Measurements from ENCODE around the gene DUOXA2.

DUOXA2 gene

DNA sequence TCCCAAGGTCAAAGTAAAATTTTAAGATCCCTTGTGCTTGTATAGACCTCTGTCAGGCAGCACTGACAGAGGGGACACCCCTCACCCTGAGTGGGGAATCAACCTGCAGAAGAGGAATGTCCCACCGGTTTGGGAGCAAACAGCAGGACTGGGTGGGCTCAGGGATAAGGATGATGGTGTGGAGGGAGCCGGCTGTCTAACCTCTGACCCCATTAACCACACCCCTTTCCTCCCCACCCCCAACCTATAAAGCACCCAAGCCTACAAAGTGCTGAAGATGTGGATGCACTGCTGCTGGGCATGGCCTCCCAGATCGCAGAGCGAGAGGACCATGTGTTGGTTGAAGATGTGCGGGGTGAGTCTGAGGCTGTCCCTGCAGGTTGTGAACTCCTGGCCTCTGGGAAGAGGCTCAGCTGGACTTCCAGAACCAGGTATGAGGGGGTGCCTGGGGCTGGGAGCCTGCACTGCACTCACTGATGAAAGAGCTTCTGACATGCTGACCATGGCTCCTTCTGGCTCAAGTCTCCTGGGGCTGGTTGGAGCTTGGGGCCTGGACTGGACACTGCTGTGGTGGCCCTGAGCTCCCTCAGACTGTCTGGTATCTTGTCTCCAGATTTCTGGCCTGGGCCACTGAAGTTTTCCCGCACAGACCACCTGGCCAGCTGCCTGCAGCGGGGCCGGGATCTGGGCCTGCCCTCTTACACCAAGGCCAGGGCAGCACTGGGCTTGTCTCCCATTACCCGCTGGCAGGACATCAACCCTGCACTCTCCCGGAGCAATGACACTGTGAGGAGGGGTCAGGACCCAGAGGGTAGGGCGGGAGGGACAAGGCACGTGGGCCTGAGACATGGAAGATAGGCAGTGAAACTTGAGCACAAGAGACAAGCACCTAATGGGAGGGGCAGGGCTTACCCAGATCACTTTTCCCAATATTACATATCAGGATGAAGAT lies 25.0 kb downstream of the DUOXA2 start:
- no peak for DNase-seq

DNA sequence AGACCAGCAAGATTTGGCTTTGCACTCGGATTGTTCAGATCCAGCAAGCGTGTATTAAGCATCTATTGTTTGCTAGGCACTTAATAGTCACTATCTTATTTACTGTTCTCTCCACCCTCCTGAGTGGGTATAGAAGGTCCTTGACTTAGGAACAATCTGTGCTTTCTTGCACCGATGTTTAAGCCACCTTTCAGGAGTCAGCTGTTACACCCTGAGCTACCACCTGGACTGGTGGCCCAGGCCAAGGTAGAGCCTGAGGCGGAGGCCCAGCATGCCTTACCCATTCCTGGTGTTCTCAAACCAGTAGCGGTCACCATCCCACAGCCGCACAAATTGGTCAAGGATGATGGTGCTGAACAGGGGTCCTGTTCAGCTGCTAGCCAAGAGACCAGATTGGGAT lies 25.6 kb downstream of the DUOXA2 start:
- no peak for DNase-seq

DNA sequence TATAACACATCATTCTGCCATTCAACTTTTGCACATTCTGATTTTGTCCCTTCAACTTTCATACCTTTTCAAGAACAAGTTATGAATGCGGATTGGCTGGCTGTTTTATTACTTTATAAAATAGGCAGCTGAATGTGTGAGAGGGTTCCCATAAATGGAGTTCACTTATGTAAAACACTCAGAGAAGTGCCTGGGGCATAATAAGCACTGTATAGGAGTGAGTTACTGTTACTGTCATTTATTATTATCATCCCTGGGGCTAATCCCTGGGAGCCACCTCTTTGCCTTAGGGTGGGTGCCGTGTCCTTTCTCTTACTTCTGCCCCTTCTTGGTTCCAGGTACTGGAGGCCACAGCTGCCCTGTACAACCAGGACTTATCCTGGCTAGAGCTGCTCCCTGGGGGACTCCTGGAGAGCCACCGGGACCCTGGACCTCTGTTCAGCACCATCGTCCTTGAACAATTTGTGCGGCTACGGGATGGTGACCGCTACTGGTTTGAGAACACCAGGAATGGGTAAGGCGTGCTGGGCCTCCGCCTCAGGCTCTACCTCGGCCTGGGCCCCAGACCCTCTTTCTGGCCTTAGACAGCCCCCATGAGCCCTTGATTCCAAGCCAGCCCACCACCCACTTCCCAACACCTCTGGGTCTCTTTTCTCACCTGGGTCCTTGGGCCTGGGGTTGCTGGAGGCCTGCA lies 26.6 kb downstream of the DUOXA2 start:
- no peak for DNase-seq

DNA sequence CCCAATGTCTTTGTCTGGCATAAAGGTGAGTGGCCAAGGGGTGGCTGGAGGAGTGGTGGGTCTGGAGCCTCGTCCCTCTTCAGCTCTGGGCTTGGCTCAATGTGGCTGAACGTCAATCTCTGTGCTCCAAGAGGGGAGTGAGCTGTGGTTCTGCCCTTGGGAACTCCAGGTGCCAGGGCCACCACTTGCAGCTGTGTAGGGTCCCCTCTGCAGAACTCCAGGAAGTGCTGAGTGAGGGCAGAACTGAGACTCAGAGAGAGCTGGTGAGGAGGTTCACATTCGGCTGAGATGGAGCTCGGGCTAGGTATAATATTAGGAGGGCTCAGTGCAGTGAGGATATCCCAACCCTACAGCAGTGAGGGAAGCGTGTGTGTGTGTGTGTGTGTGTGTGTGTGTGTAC lies 27.3 kb downstream of the DUOXA2 start:
- no peak for DNase-seq

DNA sequence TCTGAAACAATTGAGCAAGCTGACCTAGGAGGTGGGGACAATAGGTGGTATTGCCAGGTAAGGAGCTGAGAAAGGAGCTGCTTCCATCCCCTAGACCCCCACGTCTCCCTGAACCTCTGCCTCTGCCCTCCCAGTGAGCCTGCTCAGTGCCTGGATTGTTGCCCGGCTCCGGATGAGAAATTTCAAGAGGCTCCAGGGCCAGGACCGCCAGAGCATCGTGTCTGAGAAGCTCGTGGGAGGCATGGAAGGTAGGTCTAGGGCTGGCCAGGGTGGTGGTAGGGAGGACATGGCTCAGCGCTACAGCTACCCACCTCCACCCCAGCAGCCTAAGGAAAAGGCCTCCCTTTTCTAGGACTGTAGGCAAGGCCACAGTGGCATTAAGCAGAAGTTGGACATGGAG lies 28.9 kb downstream of the DUOXA2 start:
- no peak for DNase-seq

DNA sequence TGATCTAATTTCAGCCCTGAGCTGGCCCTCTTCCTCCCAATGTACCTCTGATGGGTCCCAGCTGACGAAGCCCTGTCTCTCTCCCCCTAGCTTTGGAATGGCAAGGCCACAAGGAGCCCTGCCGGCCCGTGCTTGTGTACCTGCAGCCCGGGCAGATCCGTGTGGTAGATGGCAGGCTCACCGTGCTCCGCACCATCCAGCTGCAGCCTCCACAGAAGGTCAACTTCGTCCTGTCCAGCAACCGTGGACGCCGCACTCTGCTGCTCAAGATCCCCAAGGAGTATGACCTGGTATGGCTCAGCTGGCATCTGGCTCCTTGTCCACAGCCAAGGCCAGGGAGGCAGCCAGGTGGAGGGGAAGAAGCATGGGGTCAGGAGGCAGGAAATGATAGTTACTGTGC lies 29.8 kb downstream of the DUOXA2 start:
- no peak for DNase-seq

DNA sequence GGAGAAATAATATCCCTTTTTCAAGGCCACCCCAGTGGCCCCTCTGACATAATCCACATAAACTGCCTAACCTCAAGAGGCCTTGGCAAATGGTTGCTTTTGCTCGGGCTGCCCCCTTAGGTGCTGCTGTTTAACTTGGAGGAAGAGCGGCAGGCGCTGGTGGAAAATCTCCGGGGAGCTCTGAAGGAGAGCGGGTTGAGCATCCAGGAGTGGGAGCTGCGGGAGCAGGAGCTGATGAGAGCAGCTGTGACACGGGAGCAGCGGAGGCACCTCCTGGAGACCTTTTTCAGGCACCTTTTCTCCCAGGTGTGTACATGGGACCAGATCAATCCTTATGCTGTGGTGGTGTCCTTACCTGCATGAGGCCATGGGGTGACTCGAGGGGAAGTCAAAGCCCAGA lies 30.6 kb downstream of the DUOXA2 start:
- DNase-seq: no peak

DNA sequence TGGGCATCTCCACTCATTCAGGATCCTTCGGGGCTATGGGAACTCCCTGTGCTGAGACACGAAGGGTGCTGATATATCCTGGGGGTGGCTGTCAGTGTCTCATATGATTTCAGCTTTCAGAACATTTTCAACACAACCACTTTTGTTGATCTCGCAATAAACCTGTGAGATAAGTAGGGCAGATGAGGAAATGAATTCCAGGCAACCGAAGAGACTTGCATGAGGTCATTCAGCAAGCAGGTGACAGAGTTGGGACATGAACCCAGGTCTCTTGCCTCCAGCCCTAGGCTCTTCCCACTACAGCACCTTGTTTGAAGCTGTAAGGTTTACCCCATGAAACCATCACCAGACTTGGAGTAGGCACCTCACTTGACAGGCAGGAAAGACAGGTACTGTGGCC lies 32.3 kb downstream of the DUOXA2 start:
- no peak for DNase-seq

DNA sequence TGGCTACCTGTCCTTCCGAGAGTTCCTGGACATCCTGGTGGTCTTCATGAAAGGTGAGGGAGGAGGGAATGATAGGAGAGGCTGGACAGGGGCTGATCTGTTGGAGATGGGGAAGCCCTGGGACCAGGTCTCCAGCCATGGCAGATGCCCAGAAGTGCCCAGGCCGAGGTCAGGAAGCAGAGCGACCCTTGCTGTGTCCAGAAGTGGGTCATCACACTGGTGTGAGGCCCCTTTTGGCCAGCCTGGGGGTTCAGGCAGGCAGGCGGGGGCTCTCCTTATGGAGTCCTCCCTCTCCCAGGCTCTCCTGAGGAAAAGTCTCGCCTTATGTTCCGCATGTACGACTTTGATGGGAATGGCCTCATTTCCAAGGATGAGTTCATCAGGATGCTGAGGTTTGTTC lies 33.5 kb downstream of the DUOXA2 start:
- DNase-seq: no peak

DNA sequence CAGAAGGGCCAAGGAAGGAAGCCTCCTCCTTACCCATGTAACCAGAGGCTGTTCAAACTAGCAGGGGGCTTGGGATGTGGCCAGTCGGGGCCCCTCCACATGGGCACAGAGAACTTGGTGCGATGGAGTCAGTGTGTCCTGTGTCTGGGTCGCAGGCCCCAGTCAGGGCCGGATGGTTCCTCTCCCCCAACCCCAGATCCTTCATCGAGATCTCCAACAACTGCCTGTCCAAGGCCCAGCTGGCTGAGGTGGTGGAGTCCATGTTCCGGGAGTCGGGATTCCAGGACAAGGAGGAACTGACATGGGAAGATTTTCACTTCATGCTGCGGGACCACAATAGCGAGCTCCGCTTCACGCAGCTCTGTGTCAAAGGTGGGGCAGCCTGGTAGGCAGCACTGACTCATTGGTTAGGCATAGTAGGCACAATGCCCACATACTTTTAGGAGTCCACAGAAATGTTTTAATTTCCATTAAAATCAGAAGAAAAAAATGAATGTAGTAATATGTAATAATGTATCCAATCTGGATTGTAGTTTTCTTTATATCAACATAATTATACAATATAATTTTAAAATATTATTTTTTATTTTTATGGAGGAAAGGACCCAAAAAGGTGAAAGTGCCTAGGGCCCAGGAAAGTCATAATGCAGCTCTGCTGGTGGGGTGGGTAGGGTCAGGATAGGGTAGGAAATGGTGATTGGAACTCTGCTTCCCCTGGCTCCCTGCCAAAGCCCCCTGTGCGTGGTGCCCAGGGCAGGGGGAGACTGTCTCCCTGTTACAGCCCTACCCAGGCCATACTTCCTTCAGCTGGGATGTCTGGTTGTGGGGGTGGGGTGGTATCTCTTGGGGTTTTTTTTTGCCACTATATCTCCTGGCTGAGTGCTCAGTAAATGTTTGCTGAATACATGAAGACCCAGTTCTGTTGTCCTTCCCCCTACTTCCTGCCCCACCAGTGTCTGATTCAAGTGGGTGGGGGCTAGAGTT lies 34.2 kb downstream of the DUOXA2 start:
- DNase-seq: no peak

DNA sequence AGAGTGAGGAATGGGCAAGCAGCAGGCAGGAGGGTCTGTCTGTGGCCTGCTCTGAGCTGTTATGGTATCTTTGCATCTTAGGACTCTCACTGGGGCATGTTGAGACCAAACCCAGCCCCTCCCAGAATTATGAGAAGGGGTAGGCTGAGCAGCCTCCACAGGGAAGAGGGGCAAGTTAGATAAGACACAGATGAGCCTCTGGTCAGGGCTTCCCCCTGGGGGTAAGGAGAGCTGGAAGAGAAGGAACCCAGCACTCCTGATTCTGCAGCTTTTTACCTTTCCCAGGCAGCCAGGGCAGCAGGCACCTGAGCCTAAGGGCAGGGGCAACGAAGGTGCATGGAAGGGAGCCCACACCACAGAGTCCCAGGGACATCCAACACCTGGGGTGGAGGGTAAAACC lies 34.9 kb downstream of the DUOXA2 start:
- no peak for DNase-seq

DNA sequence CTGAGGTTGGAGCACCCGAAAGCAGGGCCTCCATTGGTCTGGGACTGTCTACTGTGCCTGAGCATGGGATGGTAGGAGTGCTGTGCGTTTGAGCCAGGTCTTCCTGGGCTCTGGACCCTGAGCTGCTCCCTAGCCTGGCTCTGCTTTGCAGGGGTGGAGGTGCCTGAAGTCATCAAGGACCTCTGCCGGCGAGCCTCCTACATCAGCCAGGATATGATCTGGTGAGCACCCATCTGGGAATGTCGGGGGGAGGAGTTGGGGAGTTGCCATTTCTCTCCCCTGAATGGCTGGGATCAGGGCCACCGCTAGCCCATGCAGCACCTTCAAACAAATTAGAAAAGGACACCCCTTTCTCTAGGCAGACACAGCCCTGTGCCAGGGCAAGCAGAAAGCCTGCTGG lies 36.4 kb downstream of the DUOXA2 start:
- DNase-seq: no peak

DNA sequence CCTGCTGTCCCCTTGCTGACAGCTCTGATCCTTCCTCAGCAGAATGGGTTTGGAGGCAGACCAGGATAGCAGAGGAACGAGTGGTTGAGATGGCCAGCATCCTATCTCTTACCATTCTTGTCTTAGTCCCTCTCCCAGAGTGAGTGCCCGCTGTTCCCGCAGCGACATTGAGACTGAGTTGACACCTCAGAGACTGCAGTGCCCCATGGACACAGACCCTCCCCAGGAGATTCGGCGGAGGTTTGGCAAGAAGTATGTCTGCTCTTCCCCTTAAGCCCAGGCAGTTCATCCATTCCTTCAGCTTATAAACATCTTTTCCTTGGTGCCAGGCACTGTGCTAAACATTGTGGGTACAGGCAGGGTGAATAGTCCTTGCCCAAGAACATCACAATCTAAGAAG lies 36.9 kb downstream of the DUOXA2 start:
- no peak for DNase-seq

DNA sequence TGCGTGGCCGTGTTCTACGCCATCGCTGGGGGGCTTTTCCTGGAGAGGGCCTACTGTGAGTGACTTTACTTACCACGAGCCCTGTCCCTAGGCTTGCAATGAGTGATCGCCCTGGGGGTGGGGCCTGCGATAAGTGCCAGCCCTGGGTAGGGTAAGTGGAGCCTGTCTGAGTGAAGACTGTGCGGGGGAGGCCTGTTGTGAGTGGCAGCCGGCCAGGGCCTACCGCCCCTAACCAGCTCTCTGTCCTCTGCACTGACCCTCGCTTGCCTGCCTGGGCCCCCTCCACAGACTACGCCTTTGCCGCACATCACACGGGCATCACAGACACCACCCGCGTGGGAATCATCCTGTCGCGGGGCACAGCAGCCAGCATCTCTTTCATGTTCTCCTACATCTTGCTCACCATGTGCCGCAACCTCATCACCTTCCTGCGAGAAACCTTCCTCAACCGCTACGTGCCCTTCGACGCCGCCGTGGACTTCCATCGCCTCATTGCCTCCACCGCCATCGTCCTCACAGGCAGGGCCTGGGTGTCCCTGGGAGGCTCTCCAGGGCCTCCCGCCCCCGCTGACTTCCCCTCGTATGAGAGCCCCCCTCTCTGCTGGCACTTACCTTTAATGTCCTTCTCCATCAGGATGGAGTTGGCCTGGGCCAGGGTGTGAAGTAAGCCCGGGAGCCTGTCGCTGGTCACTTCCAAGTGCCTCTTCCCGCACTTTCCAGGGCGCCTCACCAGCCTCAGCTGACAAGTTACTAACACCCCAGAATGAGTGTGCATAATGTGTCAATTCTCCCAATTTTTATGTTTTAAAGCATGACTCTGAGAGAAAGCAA lies 38.1 kb downstream of the DUOXA2 start:
- no peak for DNase-seq

DNA sequence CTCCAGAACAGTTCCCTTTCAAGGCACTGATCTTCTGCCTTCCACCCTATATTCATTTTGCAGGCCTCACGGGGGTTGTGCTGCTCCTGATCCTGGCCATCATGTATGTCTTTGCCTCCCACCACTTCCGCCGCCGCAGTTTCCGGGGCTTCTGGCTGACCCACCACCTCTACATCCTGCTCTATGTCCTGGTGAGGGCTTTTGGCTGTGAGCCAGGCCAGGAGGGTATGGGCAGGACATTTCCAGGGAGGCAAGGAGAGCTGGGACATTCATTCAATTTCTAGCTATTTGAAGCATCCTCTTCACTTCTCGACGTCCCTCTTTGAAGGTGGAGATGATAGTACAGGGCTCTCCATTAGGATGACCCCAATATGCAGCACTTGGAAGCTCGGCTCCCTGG lies 41.6 kb downstream of the DUOXA2 start:
- no peak for DNase-seq

DNA sequence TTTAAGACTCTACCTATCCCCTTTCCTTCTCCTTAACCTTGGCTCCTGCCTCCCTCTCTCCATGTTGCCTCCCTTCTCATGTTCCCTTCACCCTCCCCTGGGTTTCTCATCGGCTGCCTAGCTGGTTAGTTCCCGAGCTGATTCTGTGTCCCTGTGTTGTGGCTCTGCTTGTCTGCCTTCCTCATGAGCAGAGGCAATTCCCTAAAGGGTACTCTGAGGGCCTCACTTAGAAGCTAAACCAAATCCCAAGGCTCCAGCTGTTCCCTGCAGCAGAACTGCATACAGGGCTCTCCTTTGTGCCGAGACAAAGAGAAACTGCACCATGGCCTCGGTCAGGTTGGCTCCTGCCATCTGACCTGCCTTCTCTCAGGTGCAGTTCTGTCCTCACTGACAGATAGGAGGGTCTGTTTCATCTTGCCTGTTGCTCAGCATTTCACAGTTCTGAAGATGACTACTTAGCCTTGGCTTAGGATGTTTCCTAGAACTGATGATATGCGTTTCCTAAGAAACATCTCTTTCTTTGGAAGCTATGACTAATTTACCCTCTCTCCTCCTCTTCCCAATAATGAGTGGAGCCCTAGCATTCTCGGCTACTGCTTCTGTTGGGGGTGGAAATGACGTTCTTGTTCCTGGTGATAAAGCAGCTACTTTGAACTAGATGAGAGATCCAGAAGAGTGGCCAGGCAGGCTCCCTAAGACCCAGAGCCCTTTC lies 42.8 kb downstream of the DUOXA2 start:
- peak; percentile 18 for DNase-seq

DNA sequence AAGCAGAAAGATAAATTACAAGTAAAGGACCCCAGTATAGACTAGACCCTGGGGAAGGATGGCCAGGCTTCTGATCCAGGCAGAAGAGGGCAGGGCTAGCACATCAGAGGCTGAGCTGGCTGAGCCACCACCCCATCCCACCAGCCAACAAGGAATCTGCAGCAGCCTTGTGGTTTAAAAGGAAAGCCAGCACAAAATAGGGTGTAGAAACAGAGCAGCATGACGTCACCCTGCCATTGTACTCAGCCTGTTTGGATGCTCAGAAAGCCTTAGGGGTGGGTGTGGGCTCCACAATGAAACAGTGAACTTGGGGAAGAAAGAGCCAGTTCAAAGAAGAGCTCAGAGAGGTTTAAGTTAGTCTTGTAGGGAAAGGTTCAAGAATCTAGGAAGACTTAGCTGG lies 43.8 kb downstream of the DUOXA2 start:
- DNase-seq: no peak

DNA sequence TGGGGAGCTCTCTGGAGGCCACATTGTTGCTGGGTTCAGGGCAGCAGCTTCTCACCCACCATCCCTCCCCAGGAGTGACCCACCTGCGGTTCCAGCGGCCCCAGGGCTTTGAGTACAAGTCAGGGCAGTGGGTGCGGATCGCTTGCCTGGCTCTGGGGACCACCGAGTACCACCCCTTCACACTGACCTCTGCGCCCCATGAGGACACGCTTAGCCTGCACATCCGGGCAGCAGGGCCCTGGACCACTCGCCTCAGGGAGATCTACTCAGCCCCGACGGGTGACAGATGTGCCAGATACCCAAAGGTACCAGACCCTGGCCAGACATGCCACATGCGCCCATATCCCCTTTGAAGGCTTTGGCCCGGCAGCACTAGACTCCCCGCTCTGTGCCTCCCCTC lies 47.5 kb downstream of the DUOXA2 start:
- no peak for DNase-seq

DNA sequence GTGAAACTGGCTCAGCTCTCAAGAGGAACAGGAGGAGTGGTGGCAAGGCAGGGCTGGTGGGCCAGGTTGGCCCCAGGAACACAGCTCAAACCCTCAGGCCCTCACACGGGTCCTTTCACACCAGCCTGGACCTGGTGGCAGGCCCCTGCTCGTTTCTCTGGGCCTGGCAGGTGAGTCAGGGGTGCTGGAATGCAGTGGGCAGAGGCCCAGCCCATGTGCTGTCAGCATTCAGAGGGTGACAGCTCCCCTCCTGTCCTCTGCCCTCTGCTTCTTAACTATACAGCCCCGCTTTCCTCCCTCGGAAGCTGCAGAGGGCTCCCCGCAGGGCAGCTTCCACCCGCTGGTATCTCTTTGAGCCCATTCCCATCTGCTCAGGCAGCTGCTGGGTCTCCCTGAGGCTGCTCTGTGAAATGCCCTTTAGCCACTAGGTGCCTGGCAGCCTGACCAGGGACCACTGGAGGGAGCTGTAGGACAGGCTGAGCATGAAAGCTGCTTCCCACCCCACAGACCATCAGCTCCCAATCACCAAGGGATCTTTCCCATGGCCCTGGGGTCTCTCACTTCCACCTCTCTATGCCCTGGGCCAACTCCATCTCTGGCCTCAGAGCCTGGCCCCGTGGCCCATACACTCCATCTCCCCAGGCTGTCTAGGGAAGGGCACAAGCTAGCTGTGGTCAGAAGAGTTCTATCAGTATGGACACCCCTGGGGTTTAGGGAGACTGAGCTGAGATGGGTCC lies 48.8 kb downstream of the DUOXA2 start:
- peak; percentile 69 for DNase-seq

DNA sequence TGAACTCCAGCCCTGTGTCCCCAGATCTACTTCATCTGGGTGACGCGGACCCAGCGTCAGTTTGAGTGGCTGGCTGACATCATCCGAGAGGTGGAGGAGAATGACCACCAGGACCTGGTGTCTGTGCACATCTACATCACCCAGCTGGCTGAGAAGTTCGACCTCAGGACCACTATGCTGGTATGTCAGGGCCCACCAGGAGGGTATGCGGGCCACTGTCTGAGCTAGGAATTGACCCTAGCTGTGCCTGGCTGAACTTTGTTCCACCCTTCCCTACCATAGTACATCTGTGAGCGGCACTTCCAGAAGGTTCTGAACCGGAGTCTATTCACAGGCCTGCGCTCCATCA lies 49.4 kb downstream of the DUOXA2 start:
- no peak for DNase-seq

DNA sequence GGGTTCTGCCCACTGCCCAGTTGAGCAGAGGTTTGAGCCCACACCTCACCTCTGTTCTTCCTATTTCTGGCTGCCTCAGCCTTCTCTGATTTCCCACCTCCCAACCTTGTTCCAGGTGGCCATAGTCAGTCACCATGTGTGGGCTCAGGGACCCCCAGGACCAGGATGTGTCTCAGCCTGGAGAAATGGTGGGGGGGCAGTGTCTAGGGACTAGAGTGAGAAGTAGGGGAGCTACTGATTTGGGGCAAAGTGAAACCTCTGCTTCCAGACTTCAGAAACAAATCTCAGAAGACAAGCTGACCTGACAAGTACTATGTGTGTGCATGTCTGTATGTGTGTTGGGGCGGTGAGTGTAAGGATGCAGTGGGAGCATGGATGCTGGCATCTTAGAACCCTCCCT lies 50.8 kb downstream of the DUOXA2 start:
- DNase-seq: no peak
